GM21717 (cell line): ENCODE data around the gene SLC7A11.

Source experiments
- ATAC-seq: cut with Tn5 transposase; IDR thresholded peaks from one replicate; pipeline ENCODE4 v1.9.1; 2021; ENCODE audit warnings: mild to moderate bottlenecking, moderate library complexity; ENCODE audit not compliant: unreplicated experiment

The SLC7A11 gene

GRCh38 chr4:138242076-138242833 is at the start of gene SLC7A11:
SLC7A11 (minus strand) TSS chr4:138242349; CDS start chr4:138242069, 280 bp downstream.
- ATAC-seq: peak; percentile 99

DNA sequence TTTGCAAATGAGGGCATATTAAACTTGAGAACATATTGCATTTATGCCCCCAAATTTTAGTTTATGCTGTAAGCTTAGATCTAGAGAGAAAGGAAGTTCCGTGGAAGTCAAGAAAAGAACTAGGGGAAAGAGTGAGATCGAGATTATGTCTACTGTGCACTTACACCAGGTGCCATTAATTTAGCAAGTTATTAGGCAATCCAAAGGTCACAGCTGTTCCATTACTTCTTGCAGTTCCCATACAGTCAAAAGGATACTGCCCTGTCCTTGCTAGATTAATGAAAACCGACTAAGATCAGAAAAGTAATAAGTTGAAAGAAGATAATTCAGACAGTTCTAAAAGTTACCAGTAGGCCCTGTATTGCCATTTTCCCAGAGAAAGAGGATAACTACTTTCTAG is 49.3 kb upstream of the SLC7A11 start:
- no peak for ATAC-seq

GRCh38 chr4:138290805-138291204 is 48.7 kb upstream of the SLC7A11 start:
- no peak for ATAC-seq

GRCh38 chr4:138279286-138279685 is 37.1 kb upstream of the SLC7A11 start:
- no peak for ATAC-seq

GRCh38 chr4:138277133-138277532 is 35.0 kb upstream of the SLC7A11 start:
- no peak for ATAC-seq

DNA sequence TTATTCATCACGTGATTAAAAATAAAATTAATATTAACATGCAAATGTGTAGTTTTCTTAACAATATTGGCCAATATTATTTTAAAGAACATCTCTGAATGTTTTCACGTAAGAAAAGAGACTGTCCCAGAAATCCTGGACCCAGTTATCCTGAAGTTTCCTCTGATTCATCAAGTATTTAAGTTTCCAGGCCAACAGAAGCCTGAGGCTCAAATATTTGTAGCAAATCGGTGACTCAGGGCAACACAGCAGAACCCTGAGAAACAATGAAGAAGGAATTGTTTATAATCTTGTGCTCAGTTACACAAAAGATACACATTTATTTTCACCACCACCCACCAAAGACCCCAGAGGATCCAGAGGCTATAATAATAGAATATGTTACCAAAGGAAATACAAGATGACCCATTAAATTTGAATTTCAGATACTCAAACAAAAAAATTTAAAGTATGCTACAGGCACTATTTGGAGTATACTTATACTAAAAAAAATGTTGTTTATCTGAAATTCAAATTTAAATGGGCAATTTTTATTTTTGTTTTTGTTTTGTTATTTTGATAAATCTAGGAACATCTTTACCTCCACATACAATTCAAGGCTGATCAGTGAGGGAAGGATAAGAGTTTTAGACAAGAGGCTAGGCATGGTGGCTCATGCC is 33.9 kb upstream of the SLC7A11 start:
- ATAC-seq: no peak

GRCh38 chr4:138275216-138275615 is 33.1 kb upstream of the SLC7A11 start:
- ATAC-seq: no peak

DNA sequence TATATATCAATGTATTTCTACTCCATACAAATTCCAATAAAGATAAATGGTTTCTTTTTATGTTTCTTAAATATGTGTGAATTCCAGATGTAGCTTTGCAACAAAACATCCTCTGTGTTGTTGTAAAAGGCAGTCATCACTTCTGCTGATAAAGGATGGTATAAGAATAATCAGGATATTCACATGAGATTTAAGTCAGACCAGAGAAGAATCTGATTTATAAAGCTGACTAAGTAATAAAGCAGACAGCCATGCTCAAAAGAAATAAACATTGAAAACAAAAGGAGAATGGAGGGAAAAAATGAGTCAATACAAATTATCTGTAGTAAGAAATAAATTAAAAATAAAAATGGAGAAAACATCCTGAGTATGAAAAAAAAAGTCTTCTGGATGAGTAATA is 27.0 kb upstream of the SLC7A11 start:
- no peak for ATAC-seq

GRCh38 chr4:138267835-138268234 is 25.7 kb upstream of the SLC7A11 start:
- no peak for ATAC-seq

DNA sequence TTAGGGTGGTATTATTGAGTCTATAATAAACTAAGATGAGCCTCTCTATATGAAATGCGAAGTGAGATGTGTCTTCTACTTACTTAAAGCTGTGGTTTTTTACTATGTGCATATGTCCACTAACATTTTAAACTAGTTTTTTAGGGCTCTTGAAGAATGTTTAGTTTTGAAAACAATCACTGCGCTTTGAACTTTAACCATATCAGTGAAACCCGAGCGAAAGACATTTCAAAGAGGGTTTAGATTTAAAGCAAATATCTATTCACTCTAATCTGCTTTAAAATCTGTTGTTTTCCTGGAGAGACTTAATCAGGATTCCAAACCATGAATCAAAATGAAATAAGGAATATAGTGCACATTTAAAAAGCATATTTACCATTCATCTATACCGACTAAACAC is 24.8 kb upstream of the SLC7A11 start:
- no peak for ATAC-seq

DNA sequence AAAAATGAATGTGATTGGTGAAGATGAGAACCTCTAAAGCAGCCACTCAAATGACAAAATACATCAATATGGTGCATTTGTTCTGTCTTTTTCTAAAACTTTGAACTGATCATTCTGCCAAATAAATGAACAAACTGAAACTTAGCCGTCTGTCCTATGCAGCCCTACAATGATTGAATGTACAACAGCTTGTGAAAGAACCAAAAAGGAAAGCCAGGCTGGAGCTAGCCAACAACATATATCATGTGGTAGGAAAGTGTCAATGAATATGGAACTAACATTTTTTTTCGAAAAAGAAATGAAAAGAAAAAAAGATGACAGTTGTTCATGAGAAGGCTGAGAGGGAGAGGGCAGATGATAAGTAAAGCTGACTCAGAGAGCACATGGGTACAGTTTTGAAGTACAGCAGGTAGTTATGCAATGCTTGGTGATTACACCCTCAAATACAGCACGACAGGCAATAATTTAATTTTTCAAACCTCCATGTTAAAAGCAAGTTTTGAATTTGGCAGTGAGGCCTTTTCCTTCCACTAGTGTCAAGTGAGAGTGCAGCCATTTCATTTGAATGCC is 21.2 kb upstream of the SLC7A11 start:
- no peak for ATAC-seq

DNA sequence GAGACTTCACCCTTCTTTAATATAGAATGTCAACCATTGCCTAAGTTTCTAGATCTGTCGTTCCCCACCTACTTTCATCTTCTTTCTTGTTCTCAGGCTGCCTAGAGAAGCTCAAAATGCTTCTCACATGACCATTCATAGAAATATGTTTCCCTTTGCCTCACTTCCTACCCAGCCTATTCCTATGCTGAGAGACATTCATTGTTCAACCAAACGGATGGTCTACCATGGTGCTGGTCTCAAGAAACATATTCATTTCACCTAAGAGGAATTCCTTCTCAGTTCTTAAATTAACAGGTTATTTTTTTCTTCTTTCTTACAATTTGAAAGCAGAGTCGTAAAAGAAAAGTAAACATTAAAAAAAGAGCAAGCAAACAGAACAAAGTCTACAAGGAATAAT is 20.3 kb upstream of the SLC7A11 start:
- ATAC-seq: no peak

DNA sequence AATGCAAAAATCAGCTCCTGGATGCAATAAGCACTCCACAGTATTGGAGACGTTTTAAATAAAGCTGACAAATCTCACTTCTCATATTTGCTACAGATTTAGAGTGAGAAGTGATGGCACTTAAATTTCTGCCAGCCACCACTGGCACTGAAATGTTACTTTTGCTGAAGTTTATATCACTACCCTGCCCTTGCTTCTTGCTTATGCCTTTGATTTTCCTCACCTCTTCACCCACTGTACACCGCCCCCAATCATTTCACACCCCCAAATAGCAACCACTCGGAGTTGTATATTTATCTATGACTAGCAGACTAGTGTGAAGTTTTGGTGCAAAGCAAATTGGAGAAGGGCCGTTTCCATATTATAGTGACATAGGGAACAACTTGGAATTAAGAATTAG is 19.9 kb upstream of the SLC7A11 start:
- ATAC-seq: no peak

- ATAC-seq: no peak
Observed at GRCh38 chr4:138259824-138260223, 17.7 kb upstream of the SLC7A11 start.

DNA sequence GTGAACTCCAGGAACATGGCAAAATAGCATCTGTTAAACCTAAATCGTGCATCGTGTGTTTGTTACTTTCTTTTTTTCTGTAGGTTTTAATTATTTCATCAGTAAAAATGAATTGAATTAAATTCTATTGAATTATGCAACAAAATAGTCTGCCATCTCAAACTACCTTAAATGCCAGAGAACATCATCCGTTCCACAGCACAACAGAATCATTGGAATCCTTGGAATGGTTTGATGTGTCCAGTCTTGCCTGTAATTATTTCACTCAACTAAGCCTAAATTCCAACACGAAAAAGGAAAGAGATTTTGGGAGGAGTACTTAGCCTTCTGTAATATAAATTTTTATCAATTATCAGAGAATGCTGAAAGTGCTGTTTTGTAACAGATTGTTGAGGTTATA is 17.1 kb upstream of the SLC7A11 start:
- ATAC-seq: no peak

- ATAC-seq: no peak
Observed at GRCh38 chr4:138256608-138257007, 14.5 kb upstream of the SLC7A11 start.

DNA sequence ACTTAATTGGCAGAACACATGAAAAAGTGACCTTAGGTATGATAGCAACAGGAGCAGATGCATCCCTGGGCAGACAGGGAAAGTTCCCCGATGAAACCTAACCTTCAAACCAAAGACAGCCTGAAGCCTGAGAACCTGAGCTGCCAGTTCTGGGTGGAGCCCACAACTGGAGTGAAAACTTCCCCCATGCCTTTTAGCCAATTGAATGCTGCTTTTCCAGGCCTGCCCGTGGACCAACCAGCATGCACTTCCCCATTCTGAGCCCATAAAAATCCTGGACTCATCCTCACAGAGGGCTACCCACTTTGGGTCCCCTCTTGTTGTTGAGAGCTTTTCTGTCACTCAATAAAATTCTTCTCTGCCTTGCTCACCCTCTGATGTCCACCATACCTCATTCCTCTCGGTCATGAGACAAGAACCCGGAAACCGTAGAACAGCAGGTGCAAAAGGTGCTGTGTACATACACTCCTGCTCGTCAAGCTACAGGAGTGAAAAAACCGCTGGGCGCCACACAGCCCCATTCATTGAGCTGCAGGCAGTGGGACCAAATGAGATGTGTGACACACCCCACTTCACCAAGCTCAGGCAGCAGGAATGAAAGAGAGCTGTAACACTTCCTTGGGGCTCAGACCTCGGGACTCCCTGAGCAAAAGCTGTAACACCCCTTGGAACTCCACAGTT is 13.9 kb upstream of the SLC7A11 start:
- no peak for ATAC-seq

GRCh38 chr4:138252551-138252950 is 10.4 kb upstream of the SLC7A11 start:
- ATAC-seq: no peak

DNA sequence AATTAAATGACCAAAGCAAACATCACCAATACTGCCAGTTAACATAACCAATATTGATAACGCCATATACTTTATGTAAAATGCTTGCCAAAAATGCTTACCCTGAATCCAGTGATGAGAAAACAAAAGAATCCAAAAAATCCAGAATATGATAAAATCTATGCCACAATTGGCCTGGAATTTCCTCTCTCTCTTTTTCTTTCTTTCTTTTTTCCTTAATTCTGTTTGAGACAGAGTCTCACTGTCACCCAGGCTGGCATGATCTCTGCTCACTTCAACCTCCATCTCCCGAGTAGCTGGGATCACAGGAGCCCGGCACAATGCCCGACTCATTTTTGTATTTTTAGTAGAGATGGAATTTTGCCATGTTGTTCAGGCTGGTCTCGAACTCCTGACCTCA is 9.8 kb upstream of the SLC7A11 start:
- ATAC-seq: no peak

DNA sequence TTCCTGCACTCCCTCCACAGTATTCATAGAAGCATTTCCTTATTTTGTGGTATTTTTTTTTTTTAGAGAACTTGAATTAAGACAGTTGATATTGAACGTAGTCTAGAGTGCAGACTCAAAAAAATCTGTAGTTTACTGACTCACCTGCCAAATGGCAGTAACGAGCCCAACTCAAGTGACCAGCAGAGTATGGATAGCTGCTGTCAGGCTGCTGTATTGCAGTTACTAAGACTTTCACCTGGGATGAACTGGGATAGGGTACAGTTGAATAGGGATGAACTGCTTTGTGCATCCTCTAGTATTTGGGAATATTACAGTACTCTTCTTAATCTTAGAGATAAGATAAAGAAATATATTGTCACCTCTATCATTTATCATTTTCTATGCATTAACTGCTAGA is 7.0 kb upstream of the SLC7A11 start:
- no peak for ATAC-seq

DNA sequence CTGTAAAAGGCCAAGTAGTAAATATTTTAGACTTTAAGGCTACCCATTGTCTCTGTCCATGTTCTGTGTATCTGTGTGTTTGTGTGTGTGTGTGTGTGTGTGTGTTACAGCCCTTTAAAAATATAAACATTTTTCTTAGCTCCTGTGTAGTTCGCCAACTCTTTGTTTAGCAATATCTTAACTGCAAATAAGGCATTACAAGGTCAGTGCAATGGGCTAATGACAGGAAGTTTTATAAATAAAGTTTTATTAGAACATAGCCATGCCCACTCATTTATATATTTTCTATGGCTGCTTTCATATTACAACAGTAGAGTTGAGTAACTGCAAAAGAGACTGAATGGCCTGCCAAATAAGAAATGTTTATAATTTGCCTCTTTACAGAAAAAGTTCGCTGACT is 5.9 kb upstream of the SLC7A11 start:
- ATAC-seq: no peak

GRCh38 chr4:138247643-138248042 is 5.5 kb upstream of the SLC7A11 start:
- ATAC-seq: no peak
